Liver (tissue), 3 donors: ENCODE data around the gene SGMS1.

Source experiments
- EGR1 ChIP-seq, 2 donors: IDR thresholded peaks; 2 replicates each; pipeline ENCODE4 v1.6.1; 2016 to 2018; ENCODE audit warnings: antibody characterized with exemption in 2 of 2, low read depth in 2 of 2
- TAF1 ChIP-seq: conservative IDR thresholded peaks from 2 replicates; pipeline ENCODE4 v1.6.1; 2016; ENCODE audit warnings: antibody characterized with exemption, mild to moderate bottlenecking
- TF ChIP-seq, protein P1 (sequence below): fragments of 150-350 bp; IDR thresholded peaks from 2 replicates; pipeline ENCODE4 v1.5.1; 2017; ENCODE audit warnings: improper control_type of control experiment, low read depth, low read length; ENCODE audit not compliant: missing input control
- donor health status: healthy.
- donor health status: healthy.

GRCh38 chr10:50497758-50498157 lies 126.0 kb downstream of the SGMS1 start:
- TF ChIP-seq, protein P1, sequence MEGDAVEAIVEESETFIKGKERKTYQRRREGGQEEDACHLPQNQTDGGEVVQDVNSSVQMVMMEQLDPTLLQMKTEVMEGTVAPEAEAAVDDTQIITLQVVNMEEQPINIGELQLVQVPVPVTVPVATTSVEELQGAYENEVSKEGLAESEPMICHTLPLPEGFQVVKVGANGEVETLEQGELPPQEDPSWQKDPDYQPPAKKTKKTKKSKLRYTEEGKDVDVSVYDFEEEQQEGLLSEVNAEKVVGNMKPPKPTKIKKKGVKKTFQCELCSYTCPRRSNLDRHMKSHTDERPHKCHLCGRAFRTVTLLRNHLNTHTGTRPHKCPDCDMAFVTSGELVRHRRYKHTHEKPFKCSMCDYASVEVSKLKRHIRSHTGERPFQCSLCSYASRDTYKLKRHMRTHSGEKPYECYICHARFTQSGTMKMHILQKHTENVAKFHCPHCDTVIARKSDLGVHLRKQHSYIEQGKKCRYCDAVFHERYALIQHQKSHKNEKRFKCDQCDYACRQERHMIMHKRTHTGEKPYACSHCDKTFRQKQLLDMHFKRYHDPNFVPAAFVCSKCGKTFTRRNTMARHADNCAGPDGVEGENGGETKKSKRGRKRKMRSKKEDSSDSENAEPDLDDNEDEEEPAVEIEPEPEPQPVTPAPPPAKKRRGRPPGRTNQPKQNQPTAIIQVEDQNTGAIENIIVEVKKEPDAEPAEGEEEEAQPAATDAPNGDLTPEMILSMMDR = no peak
- no peak for TF ChIP-seq TAF1
- no peak for TF ChIP-seq EGR1 (IDR thresholded peaks at IDR 0.05; ENCODE audit: low read depth in 2 of 2)
